DMS53 treated with DMSO at 0.1 percent for 48 hours (cell line): ENCODE measurements around the gene RPL41.
"Not testable (repeated sequence)": the region's sequence is repeated elsewhere in the genome, so short reads cannot be mapped to it uniquely, and the experiment has no call there.

Source experiments
- DNase-seq: peaks from one replicate; lab custom pipeline; 2025; ENCODE audit not compliant: unreplicated experiment; lab: John Stamatoyannopoulos, UW

Gene RPL41

DNA sequence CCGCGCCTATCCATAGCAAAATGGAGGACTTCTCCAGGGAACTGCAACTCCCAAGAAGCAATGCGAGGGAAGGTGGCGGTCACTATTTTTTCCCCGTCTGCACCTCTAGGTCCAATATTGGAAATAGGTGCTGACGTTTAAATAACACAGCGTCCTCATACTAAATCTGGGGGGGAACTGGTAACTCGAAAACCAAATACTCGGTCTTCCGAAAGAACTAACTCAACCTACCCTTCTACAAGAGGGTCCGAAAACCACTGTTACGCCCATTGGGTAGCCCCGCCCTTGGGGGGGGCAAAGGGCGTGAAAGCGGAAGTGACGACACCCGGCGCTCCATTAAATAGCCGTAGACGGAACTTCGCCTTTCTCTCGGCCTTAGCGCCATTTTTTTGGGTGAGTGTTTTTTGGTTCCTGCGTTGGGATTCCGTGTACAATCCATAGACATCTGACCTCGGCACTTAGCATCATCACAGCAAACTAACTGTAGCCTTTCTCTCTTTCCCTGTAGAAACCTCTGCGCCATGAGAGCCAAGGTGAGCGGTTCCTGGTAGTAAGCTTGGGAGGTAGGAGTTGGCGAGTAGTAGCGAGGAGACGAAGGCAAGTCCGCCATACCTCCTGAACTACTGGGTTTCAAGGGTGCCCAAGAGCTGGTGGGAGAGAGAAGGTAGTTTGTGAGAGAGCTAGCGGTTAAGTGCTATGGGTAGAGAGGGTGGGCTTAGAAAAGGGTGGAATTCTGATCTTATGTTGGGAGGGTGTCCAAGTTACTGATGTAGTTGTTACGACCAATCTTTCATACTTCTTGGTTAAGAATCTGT lies at the start of gene RPL41:
RPL41 (plus strand) TSS at position 367 of the 815 bp plus-strand sequence.
- peak; percentile 96 for DNase-seq

DNA sequence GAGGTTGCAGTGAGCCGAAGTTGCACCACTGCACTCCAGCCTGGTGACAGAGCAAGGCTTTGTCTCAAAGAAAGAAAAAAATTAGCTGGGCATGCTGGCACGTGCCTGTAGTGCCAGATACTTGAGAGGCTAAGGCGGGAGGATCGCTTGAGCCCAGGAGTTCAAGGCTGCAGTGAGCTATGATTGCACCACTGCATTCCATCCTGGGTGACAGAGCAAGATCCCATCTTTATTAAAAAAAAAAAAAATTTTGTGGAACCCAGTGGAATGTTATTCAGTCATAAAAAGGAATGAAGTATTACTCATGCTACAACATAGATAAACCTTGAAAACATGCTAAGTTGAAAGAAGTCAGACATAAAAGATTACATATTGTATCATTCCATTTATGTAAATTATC lies 44.8 kb upstream of the RPL41 start:
- DNase-seq = no peak

DNA sequence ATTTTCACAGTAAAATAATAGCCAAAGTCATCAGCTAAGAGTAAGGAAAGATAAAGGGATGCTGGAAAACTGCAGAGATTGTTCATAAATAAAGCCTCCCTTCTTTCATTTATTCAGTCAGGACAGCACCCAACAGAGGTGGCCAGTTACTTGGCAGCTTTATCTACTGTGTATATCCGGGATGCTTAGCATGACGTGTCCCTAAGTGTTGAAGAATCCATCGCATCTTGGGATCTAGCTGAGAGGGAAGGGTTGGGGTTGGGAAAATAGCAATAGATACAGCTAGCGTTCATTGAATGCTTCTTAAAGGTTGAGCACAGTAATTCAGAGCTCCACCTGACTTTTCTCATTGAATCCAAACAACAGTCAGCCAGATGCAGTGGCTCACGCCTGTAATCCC lies 42.0 kb upstream of the RPL41 start:
- no peak for DNase-seq

- DNase-seq = not testable (repeated sequence)
Observed at GRCh38 chr12:56077966-56078365, 38.5 kb upstream of the RPL41 start.

- no peak for DNase-seq
Observed at GRCh38 chr12:56078427-56078826, 38.0 kb upstream of the RPL41 start.

- DNase-seq = peak; percentile 80
Observed at GRCh38 chr12:56078931-56079722, 37.3 kb upstream of the RPL41 start.

- peak; percentile 88 for DNase-seq
Observed at GRCh38 chr12:56079723-56080555, 36.5 kb upstream of the RPL41 start, which contains the start of gene ERBB3. Gene ERBB3 (plus strand): TSS chr12:56080165. CDS start chr12:56080301, 136 bp downstream.

GRCh38 chr12:56080556-56081138 lies 35.8 kb upstream of the RPL41 start:
- no peak for DNase-seq

DNA sequence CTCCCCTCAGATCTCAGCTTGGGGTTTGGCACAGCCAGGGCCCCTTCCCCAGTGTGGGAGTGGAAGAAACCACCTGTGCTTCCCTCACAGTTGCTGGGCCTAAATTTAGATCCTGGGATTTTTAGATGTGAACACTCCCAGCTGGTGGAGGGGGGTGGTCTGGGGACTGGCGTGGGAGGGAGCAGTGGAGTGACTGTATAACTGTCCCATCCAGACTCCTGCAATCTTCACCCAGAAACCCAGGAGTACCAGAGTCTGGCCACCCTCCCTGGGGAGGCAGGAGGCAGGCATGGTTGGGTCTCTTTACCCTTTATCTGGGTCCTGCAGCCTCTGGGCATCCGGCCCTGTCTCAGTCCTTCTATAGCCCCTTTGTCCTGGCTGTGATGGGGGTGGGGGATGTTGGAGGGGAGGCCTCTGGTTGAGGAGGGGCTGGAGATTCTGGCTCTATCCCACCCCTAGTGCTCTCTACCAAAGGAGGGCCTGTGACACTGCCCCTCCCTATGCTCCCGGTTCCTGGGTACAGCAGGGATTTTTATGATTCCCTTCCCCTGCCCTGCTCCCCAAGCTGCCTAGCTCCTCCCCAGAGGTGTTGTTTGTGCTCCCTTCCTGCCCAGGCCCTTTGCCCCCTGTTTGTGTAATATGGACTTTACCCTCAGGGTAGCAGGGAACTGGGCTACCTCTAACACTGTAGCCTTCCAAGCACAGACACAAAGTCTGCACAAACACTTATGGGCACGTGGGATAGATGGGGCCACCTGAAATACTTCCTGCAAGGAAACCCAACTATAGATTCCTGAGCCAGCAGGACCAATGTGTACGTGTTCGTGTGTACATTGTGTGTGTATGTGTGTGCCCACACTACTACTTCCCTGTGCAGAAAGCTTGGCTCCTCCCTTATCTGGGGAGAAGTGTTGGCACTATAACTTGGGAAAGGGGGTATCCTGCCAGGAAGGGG lies 34.8 kb upstream of the RPL41 start:
- peak; percentile 63 for DNase-seq

GRCh38 chr12:56082382-56082781 lies 34.1 kb upstream of the RPL41 start:
- no peak for DNase-seq

DNA sequence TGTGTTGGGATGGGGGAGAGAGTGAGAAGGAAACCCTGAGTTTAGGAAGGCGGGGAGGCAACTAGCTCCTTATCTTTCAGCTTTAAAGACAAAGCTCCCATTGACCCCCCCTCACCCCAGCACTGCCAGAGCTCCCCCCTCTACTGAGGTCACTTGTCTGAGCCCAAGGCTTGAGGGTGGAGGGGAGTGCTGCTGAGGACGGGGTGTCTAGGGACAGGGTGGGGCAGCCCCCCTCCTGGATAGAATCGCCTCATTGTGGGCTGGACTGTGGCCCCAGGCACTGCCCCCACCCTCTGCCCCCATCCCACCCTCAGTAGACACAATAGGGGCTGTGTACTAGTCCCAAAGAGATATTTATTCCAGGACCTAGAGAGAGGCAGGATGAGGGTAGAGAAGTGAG lies 33.5 kb upstream of the RPL41 start:
- no peak for DNase-seq

- DNase-seq = no peak
Observed at GRCh38 chr12:56084958-56085543, 31.4 kb upstream of the RPL41 start.

DNA sequence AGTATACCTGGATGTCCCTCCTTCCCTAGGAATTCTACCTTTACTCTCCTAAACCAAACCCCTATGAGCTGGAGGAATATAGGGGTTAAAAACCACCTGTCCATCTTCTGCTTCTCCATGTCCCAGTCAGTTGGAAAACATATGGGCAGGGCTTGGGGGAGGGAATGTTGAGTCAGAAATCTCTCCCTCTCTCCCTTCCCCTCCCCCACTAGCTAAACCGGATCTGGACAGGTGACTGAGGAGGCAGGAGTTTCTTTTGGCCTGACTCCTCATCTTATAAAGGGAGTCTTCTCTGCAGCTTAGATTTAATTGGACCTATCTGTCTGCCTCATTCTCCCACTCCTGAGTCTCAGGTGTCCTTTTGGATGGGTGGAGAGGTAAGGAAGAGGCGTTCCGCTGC lies 30.3 kb upstream of the RPL41 start:
- DNase-seq = peak; percentile 65

- DNase-seq = no peak
Observed at GRCh38 chr12:56086608-56087007, 29.8 kb upstream of the RPL41 start.

- no peak for DNase-seq
Observed at GRCh38 chr12:56087220-56087619, 29.2 kb upstream of the RPL41 start.

DNA sequence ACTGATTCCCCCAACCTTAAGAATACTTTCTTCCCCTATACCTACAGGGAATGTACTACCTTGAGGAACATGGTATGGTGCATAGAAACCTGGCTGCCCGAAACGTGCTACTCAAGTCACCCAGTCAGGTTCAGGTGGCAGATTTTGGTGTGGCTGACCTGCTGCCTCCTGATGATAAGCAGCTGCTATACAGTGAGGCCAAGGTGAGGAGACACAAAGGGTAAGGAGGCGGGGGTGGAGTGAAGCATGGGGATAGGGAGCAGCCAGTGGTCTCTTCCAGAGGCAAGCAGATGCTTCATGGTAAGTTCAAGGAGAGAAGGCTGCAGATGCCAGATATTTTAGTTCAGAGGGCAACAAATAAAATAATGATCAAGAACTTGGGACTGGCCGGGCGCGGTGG lies 18.7 kb upstream of the RPL41 start:
- no peak for DNase-seq

- no peak for DNase-seq
Observed at GRCh38 chr12:56098592-56098991, 17.8 kb upstream of the RPL41 start.

DNA sequence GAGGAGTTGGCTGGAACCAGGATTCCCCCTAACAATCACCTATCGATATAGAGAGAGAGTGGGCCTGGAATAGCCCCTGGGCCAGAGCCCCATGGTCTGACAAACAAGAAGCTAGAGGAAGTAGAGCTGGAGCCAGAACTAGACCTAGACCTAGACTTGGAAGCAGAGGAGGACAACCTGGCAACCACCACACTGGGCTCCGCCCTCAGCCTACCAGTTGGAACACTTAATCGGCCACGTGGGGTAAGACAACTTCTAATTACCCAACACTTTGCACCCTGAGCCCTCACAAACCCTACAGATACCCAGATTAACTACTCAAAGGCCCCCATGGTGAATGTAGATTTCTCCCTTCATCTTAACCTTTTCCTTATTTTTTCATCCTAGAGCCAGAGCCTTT lies 16.6 kb upstream of the RPL41 start:
- DNase-seq = no peak

DNA sequence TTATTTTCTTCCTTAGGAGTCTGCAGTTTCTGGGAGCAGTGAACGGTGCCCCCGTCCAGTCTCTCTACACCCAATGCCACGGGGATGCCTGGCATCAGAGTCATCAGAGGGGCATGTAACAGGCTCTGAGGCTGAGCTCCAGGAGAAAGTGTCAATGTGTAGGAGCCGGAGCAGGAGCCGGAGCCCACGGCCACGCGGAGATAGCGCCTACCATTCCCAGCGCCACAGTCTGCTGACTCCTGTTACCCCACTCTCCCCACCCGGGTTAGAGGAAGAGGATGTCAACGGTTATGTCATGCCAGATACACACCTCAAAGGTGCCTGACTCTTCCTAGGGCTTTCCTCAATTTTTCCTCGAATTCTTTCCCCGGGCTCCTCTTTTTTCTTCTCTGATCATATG lies 15.4 kb upstream of the RPL41 start:
- no peak for DNase-seq
